Neural progenitor cell (in vitro differentiated cells): ENCODE measurements around the gene SFTPD. TPM values are rescaled to one million over a fixed set of nuclear protein-coding genes. Genes with fewer than 3 reads are reported as not detected.

Experiments
- DNase-seq: peaks from one replicate; pipeline ENCODE4 v3.0.0-alpha.2; 2016; ENCODE audit warnings: low spot score
- H2AFZ ChIP-seq: fragments of 200-600 bp; sonication (generic); replicated peaks from 2 replicates; pipeline ENCODE4 v1.6.1; 2016; ENCODE audit warnings: antibody characterized with exemption
- H3F3A ChIP-seq: fragments of 200-600 bp; sonication (generic); 2 replicates; pipeline ENCODE4 v1.6.1; 2016; ENCODE audit warnings: antibody characterized with exemption, low read depth
- H3K27ac ChIP-seq: fragments of 200-600 bp; sonication (generic); 2 replicates; pipeline ENCODE4 v1.5.1; 2016; ENCODE audit warnings: mild to moderate bottlenecking
- H3K27me3 ChIP-seq: fragments of 200-600 bp; sonication (generic); 2 replicates; pipeline ENCODE4 v1.6.1; 2016; ENCODE audit warnings: mild to moderate bottlenecking, moderate library complexity
- H3K36me3 ChIP-seq: fragments of 200-600 bp; sonication (generic); 2 replicates; pipeline ENCODE4 v1.5.1; 2016
- H3K4me1 ChIP-seq: fragments of 200-600 bp; sonication (generic); 2 replicates; pipeline ENCODE4 v1.6.1; 2016; ENCODE audit warnings: mixed run types
- H3K4me2 ChIP-seq: fragments of 200-600 bp; sonication (generic); 2 replicates; pipeline ENCODE4 v1.6.1; 2016
- H3K4me3 ChIP-seq: fragments of 200-600 bp; sonication (generic); 2 replicates; pipeline ENCODE4 v1.5.1; 2016
- H3K79me2 ChIP-seq: fragments of 200-600 bp; sonication (generic); 2 replicates; pipeline ENCODE4 v1.6.1; 2016; ENCODE audit warnings: low read depth
- H3K9ac ChIP-seq: fragments of 200-600 bp; sonication (generic); 2 replicates; pipeline ENCODE4 v1.6.1; 2016
- H3K9me3 ChIP-seq: fragments of 200-600 bp; sonication (generic); 2 replicates; pipeline ENCODE4 v1.5.1; 2016; ENCODE audit warnings: low read depth
- H4K20me1 ChIP-seq: fragments of 200-600 bp; sonication (generic); 2 replicates; pipeline ENCODE4 v1.6.1; 2016; ENCODE audit warnings: low read depth
- H3K27ac Mint-ChIP-seq: 3 replicates; pipeline ENCODE4 v1.8.0; 2021; ENCODE audit warnings: mixed read lengths
- H3K27me3 Mint-ChIP-seq: 2 replicates; pipeline ENCODE4 v1.8.0; 2022; ENCODE audit warnings: low read depth, mild to moderate bottlenecking, inconsistent platforms, moderate library complexity, mixed read lengths; ENCODE audit not compliant: insufficient read depth
- H3K36me3 Mint-ChIP-seq: 3 replicates; pipeline ENCODE4 v1.8.0; 2021; ENCODE audit warnings: mixed read lengths
- H3K4me1 Mint-ChIP-seq: 3 replicates; pipeline ENCODE4 v1.8.0; 2021; ENCODE audit warnings: mixed read lengths
- H3K4me3 Mint-ChIP-seq: 3 replicates; pipeline ENCODE4 v1.8.0; 2021; ENCODE audit warnings: mild to moderate bottlenecking, moderate library complexity, mixed read lengths
- H3K9me3 Mint-ChIP-seq: 3 replicates; pipeline ENCODE4 v1.8.0; 2020; ENCODE audit warnings: mixed read lengths
- CTCF ChIP-seq: fragments of 200-600 bp; sonication (generic); IDR thresholded peaks from 2 replicates; pipeline ENCODE4 v1.5.1; 2017; ENCODE audit warnings: antibody characterized with exemption, mild to moderate bottlenecking
- EZH2 ChIP-seq: fragments of 200-600 bp; sonication (generic); IDR thresholded peaks from 2 replicates; pipeline ENCODE4 v1.6.1; 2017; ENCODE audit warnings: antibody characterized with exemption, mild to moderate bottlenecking, moderate library complexity
- EZH2phosphoT487 ChIP-seq: fragments of 200-600 bp; sonication (generic); IDR thresholded peaks from 2 replicates; pipeline ENCODE4 v1.6.1; 2017; ENCODE audit warnings: antibody characterized with exemption
- total RNA-seq: library from RNA; depleted of rRNA; stranded (reverse); fragments of >200 nt; gene quantifications from 2 replicates; pipeline ENCODE4 v1.2.3, GENCODE V29; 2015; ENCODE audit warnings: low replicate concordance

SFTPD gene
- total RNA-seq, 1 donor from 2014 or later, result not detected

DNA sequence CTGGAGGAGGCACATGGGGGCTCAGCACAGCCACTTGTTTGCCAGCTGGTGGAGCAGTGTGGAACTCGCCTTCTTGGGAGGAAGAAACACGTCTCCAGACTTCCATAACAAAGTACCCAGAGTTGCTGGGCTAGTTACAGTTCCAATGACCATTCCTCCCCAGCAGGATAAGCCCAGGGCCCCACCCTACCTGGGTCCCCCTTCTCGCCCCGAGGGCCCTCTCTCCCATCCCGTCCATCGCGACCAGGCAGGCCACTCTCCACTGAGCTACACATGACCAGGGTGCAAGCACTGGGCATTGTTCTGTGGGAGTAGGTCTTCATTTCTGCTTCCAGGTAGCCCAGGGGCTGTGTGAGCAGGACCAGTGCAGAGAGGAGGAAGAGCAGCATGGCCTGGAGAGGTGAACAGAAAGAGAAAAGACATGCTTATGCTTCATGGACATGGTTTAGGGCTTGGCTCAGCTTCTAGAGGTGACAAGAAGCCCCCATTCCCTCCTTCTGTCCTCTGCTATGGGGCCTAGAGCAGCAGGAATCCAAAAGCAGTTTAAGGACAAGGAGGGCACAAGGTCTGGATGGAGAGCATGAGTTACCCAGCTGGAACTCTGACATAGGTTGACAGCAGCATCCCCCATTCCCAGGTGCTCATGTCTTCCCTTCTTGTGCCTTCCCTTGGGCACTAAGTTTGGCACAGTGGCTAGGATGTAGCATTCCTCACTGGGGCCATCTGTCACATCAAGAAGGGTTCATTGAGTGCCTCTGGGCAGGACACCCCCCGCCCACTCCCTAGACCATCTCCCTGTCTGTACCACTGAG lies 2.4 kb downstream of the SFTPD start:
- peaks cover 5% of the 10 kb centered on the region for H3K9me3 Mint-ChIP-seq
- H3K4me3 ChIP-seq, result no peak overlapping the region
- no peak for DNase-seq
- no peaks in the 10 kb centered on the region for H3K79me2 ChIP-seq
- TF ChIP-seq CTCF, result no peak
- TF ChIP-seq EZH2phosphoT487, result no peak
- no peak for TF ChIP-seq EZH2
- H3K9ac ChIP-seq, result no peak overlapping the region
- H3K4me3 Mint-ChIP-seq, result no peak overlapping the region
- H3K27ac ChIP-seq, result no peak overlapping the region
- no peaks in the 10 kb centered on the region for H3K36me3 ChIP-seq
- no peaks in the 10 kb centered on the region for H3K9me3 ChIP-seq
- no peaks in the 10 kb centered on the region for H3F3A ChIP-seq
- no peak overlapping the region for H3K27ac Mint-ChIP-seq
- H4K20me1 ChIP-seq, result no peaks in the 10 kb centered on the region
- H3K27me3 ChIP-seq, result no peaks in the 10 kb centered on the region
- H3K4me2 ChIP-seq, result no peak overlapping the region
- peaks cover 9% of the 10 kb centered on the region for H3K27me3 Mint-ChIP-seq
- H3K36me3 Mint-ChIP-seq, result no peaks in the 10 kb centered on the region
- no peak overlapping the region for H2AFZ ChIP-seq
- no peaks in the 10 kb centered on the region for H3K4me1 Mint-ChIP-seq
- H3K4me1 ChIP-seq, result no peaks in the 10 kb centered on the region

GRCh38 chr10:79944428-79945395 lies 4.2 kb downstream of the SFTPD start:
- Histone ChIP-seq H3K9ac (no peak overlapping the region), H4K20me1 (no peaks in the 10 kb centered on the region), H3K4me2 (no peak overlapping the region), H3K4me3 (no peak overlapping the region), H3K27me3 (no peaks in the 10 kb centered on the region), H3K9me3 (no peaks in the 10 kb centered on the region), H3F3A (no peaks in the 10 kb centered on the region), H3K4me1 (no peaks in the 10 kb centered on the region), H2AFZ (no peak overlapping the region), H3K36me3 (no peaks in the 10 kb centered on the region), H3K27ac (no peak overlapping the region), H3K79me2 (no peaks in the 10 kb centered on the region)
- Mint-ChIP-seq H3K36me3 (no peaks in the 10 kb centered on the region), H3K27me3 (peaks cover 9% of the 10 kb centered on the region), H3K4me1 (no peaks in the 10 kb centered on the region), H3K9me3 (no peaks in the 10 kb centered on the region), H3K27ac (no peak overlapping the region), H3K4me3 (no peak overlapping the region)
- TF ChIP-seq EZH2phosphoT487, result no peak
- no peak for TF ChIP-seq CTCF
- no peak for TF ChIP-seq EZH2
- no peak for DNase-seq

GRCh38 chr10:79943871-79944270 lies 5.0 kb downstream of the SFTPD start:
- H3K9me3 Mint-ChIP-seq, result no peaks in the 10 kb centered on the region
- no peaks in the 10 kb centered on the region for H3K9me3 ChIP-seq
- no peaks in the 10 kb centered on the region for H3K36me3 ChIP-seq
- H3K4me3 Mint-ChIP-seq, result no peak overlapping the region
- no peak overlapping the region for H3K4me2 ChIP-seq
- H3K4me1 ChIP-seq, result no peaks in the 10 kb centered on the region
- no peak overlapping the region for H3K9ac ChIP-seq
- TF ChIP-seq CTCF, result no peak
- no peak for TF ChIP-seq EZH2
- TF ChIP-seq EZH2phosphoT487, result no peak
- no peak overlapping the region for H2AFZ ChIP-seq
- no peak for DNase-seq
- H3K36me3 Mint-ChIP-seq, result no peaks in the 10 kb centered on the region
- H4K20me1 ChIP-seq, result no peaks in the 10 kb centered on the region
- no peaks in the 10 kb centered on the region for H3K79me2 ChIP-seq
- H3K27me3 ChIP-seq, result no peaks in the 10 kb centered on the region
- H3K4me1 Mint-ChIP-seq, result no peaks in the 10 kb centered on the region
- H3K27ac ChIP-seq, result no peak overlapping the region
- H3K4me3 ChIP-seq, result no peak overlapping the region
- H3K27ac Mint-ChIP-seq, result no peak overlapping the region
- no peaks in the 10 kb centered on the region for H3F3A ChIP-seq
- peaks cover 9% of the 10 kb centered on the region for H3K27me3 Mint-ChIP-seq
